A549 (cell line): ENCODE results near the gene TMTC1.

Experiments used
- BCL3 ChIP-seq: fragments of >200 bp; sonication (Bioruptor Twin); formaldehyde crosslinking; IDR thresholded peaks from 3 replicates; pipeline ENCODE4 v1.6.1; 2016
- BHLHE40 ChIP-seq: IDR thresholded peaks from 2 replicates; pipeline ENCODE4 v1.6.1; 2012; ENCODE audit warnings: low read depth, low read length, inconsistent platforms
- CHD2 ChIP-seq: fragments of 150-350 bp; IDR thresholded peaks from 2 replicates; pipeline ENCODE4 v1.6.1; 2014; ENCODE audit warnings: low read length; ENCODE audit not compliant: partially characterized antibody
- CTCF ChIP-seq: fragments of >200 bp; sonication (Bioruptor Twin); formaldehyde crosslinking; IDR thresholded peaks from 3 replicates; pipeline ENCODE4 v1.5.1; 2016
- FOSB ChIP-seq: fragments of 250-450 bp; sonication (Bioruptor Pico); IDR thresholded peaks from 2 replicates; pipeline ENCODE4 v1.5.0; 2020; ENCODE audit warnings: mild to moderate bottlenecking, moderate library complexity
- GATA3 ChIP-seq: IDR thresholded peaks from 2 replicates; pipeline ENCODE4 v1.6.1; 2012; ENCODE audit warnings: borderline replicate concordance
- JUNB ChIP-seq: fragments of >200 bp; sonication (Bioruptor Twin); formaldehyde crosslinking; IDR thresholded peaks from 2 replicates; pipeline ENCODE4 v1.6.1; 2016
- MAX ChIP-seq: IDR thresholded peaks from 2 replicates; pipeline ENCODE4 v1.6.1; 2012
- PHF8 ChIP-seq: fragments of 200-600 bp; sonication (generic); IDR thresholded peaks from 2 replicates; pipeline ENCODE4 v1.6.1; 2016; ENCODE audit warnings: low read depth, mild to moderate bottlenecking, antibody characterized with exemption, moderate library complexity, borderline replicate concordance
- RCOR1 ChIP-seq: fragments of 150-350 bp; IDR thresholded peaks from 2 replicates; pipeline ENCODE4 v1.6.1; 2014; ENCODE audit warnings: antibody characterized with exemption, low read length, low read depth
- REST ChIP-seq: fragments of 200-600 bp; sonication (generic); IDR thresholded peaks from 2 replicates; pipeline ENCODE4 v1.6.1; 2016; ENCODE audit warnings: antibody characterized with exemption, mild to moderate bottlenecking, moderate library complexity

- TF ChIP-seq REST (no peak), MAX (no peak), CTCF (no peak), CHD2 (no peak), BHLHE40 (no peak), RCOR1 (no peak), JUNB (no peak), PHF8 (no peak), GATA3 (no peak), BCL3 (no peak), FOSB (CRISPR knock-in tag) (no peak)
These were observed 14.0 kb upstream of the TMTC1 start for GRCh38 chr12:29797565-29798355.
